DND-41 (cell line): ENCODE data around the gene OGDH.
A peak's percentile ranks its signal among the peaks of the same experiment; 100 is the strongest.

ENCODE experiments used
- ATAC-seq: fragments of 200-7000 bp; cut with Tn5 transposase; 3 replicates; pipeline ENCODE4 v1.9.1; 2021; ENCODE audit warnings: low read depth; ENCODE audit not compliant: insufficient read depth
- DNase-seq: peaks from one replicate; pipeline ENCODE4 v3.0.0-alpha.2; 2020
- H2AFZ ChIP-seq: 2 replicates; pipeline ENCODE4 v1.6.0; 2012; ENCODE audit warnings: low read depth, low read length
- H3K27ac ChIP-seq: 2 replicates; pipeline ENCODE4 v1.5.1; 2012; ENCODE audit warnings: low read length, inconsistent platforms
- H3K27me3 ChIP-seq: fragments of 200-600 bp; sonication (generic); 2 replicates; pipeline ENCODE4 v1.6.0; 2012; ENCODE audit warnings: low read length, mild to moderate bottlenecking, inconsistent platforms; ENCODE audit not compliant: insufficient read depth, poor library complexity
- H3K36me3 ChIP-seq: 2 replicates; pipeline ENCODE4 v1.5.1; 2012; ENCODE audit warnings: low read length, inconsistent platforms; ENCODE audit not compliant: insufficient read depth
- H3K4me1 ChIP-seq: 2 replicates; pipeline ENCODE4 v1.5.1; 2012; ENCODE audit warnings: mild to moderate bottlenecking, low read length; ENCODE audit not compliant: insufficient read depth
- H3K4me2 ChIP-seq: 2 replicates; pipeline ENCODE4 v1.6.0; 2012; ENCODE audit warnings: mild to moderate bottlenecking, moderate library complexity, low read length, inconsistent platforms; ENCODE audit not compliant: insufficient read depth
- H3K4me3 ChIP-seq, 2 experiments: fragments of 200-600 bp in 1 of 2; shearing (Covaris generic) in 1 of 2; 2 replicates each; pipeline ENCODE4 v1.5.1; 2012 to 2016; ENCODE audit warnings: inconsistent platforms in 2 of 2, low read length in 2 of 2, mild to moderate bottlenecking in 2 of 2, low read depth in 1 of 2, moderate library complexity in 1 of 2
- H3K79me2 ChIP-seq: 2 replicates; pipeline ENCODE4 v1.6.0; 2012; ENCODE audit warnings: low read length, inconsistent platforms; ENCODE audit not compliant: insufficient read depth
- H3K9ac ChIP-seq: 2 replicates; pipeline ENCODE4 v1.6.0; 2012; ENCODE audit warnings: low read depth, mild to moderate bottlenecking, inconsistent platforms, low read length, moderate library complexity
- H3K9me3 ChIP-seq: 2 replicates; pipeline ENCODE4 v1.5.1; 2012; ENCODE audit warnings: low read length, moderate library complexity, mild to moderate bottlenecking, inconsistent platforms; ENCODE audit not compliant: insufficient read depth, severe bottlenecking
- H4K20me1 ChIP-seq: 2 replicates; pipeline ENCODE4 v1.6.0; 2012; ENCODE audit warnings: low read length; ENCODE audit not compliant: insufficient read depth
- EZH2 ChIP-seq: IDR thresholded peaks from 3 replicates; pipeline ENCODE4 v1.6.1; 2012; ENCODE audit warnings: borderline replicate concordance, low read depth, mild to moderate bottlenecking, moderate library complexity, low read length, inconsistent platforms; ENCODE audit not compliant: severe bottlenecking
- TF ChIP-seq, protein P1 (sequence below): IDR thresholded peaks from 2 replicates; pipeline ENCODE4 v1.5.1; 2012; ENCODE audit warnings: borderline replicate concordance, low read length, moderate library complexity, mild to moderate bottlenecking; ENCODE audit not compliant: poor library complexity, severe bottlenecking; ENCODE audit errors: extremely low read depth

Gene OGDH

GRCh38 chr7:44572771-44573170 lies 33.7 kb upstream of the OGDH start:
- peak overlapping the region; percentile 78 to 82 for H3K4me3 ChIP-seq
- H3K9me3 ChIP-seq = no peaks in the 10 kb centered on the region
- H3K4me2 ChIP-seq = peak overlapping the region; percentile 95
- no peak for DNase-seq
- H3K36me3 ChIP-seq = peaks cover 66% of the 10 kb centered on the region
- H3K9ac ChIP-seq = peak overlapping the region; percentile 87
- no peak for ATAC-seq
- peaks cover 42% of the 10 kb centered on the region for H3K79me2 ChIP-seq
- H3K27ac ChIP-seq = peak overlapping the region; percentile 88
- peaks cover 22% of the 10 kb centered on the region; the same call in 1 of the 2 replicates for H4K20me1 ChIP-seq
- H2AFZ ChIP-seq = no peak overlapping the region
- TF ChIP-seq EZH2 = no peak
- TF ChIP-seq, protein P1, sequence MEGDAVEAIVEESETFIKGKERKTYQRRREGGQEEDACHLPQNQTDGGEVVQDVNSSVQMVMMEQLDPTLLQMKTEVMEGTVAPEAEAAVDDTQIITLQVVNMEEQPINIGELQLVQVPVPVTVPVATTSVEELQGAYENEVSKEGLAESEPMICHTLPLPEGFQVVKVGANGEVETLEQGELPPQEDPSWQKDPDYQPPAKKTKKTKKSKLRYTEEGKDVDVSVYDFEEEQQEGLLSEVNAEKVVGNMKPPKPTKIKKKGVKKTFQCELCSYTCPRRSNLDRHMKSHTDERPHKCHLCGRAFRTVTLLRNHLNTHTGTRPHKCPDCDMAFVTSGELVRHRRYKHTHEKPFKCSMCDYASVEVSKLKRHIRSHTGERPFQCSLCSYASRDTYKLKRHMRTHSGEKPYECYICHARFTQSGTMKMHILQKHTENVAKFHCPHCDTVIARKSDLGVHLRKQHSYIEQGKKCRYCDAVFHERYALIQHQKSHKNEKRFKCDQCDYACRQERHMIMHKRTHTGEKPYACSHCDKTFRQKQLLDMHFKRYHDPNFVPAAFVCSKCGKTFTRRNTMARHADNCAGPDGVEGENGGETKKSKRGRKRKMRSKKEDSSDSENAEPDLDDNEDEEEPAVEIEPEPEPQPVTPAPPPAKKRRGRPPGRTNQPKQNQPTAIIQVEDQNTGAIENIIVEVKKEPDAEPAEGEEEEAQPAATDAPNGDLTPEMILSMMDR = no peak
- H3K4me1 ChIP-seq = peaks cover 32% of the 10 kb centered on the region
- no peaks in the 10 kb centered on the region for H3K27me3 ChIP-seq

DNA sequence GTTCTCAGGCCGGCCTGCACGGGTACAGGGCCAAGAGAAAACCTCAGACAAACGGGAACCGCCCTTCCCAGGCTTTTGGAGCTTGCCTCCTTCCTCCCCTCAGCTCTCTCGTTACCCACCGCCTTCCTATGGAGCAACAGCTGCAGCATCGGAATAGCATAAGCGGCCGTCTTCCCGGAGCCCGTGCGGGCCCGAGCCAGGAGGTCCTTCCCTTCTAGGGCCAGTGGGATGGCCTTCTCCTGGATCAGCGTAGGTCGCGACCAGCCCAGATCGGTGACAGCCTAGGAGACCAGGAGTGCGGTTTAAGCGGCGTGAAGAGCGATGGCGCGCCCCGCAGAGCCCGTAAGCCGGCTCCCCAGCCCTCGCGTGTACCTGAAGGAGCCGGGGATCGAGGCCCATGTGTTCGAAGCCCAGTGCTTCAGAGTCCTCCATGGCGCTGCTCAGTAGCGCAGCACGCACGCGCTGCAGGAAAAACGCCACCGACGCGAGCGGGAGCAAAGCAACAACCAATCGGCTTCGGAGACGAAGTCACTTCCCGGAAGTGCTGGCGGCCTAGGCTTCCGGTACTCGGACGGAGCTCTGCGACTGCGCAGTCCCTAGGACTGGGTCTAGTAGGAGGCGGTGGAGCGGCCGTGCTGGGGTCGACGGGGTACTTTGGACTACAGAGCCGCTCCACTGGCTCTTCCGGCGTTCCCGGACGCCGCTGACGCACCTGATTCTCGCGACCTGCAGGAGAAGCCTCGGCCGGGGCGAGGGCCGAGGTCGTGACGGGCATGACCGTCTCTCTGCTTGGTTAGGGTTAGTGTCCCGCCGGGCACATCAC lies 32.8 kb upstream of the OGDH start, which contains the start of gene DDX56:
DDX56 (minus strand) TSS at position 445 of the 823 bp plus-strand sequence; CDS start at position 432, 13 bp downstream.
- H3K4me2 ChIP-seq = peak within 1 kb of the TSS; percentile 95
- ATAC-seq (peak; percentile 96), DNase-seq (peak; percentile 94)
- peak within 1 kb of the TSS; percentile 88 for H3K27ac ChIP-seq
- H3K9me3 ChIP-seq = no peaks in the 10 kb centered on the region
- no peaks in the 10 kb centered on the region for H3K27me3 ChIP-seq
- H3K4me3 ChIP-seq = peak within 1 kb of the TSS; percentile 78 to 82
- peaks cover 13% of the 10 kb centered on the region; the same call in 1 of the 2 replicates for H4K20me1 ChIP-seq
- peak within 1 kb of the TSS; percentile 87 for H3K9ac ChIP-seq
- TF ChIP-seq, protein P1 = no peak
- TF ChIP-seq EZH2 = no peak
- H3K4me1 ChIP-seq = peaks cover 32% of the 10 kb centered on the region
- H3K79me2 ChIP-seq = peaks cover 48% of the 10 kb centered on the region
- H3K36me3 ChIP-seq = peaks cover 64% of the 10 kb centered on the region
- peak within 1 kb of the TSS; percentile 92 for H2AFZ ChIP-seq

DNA sequence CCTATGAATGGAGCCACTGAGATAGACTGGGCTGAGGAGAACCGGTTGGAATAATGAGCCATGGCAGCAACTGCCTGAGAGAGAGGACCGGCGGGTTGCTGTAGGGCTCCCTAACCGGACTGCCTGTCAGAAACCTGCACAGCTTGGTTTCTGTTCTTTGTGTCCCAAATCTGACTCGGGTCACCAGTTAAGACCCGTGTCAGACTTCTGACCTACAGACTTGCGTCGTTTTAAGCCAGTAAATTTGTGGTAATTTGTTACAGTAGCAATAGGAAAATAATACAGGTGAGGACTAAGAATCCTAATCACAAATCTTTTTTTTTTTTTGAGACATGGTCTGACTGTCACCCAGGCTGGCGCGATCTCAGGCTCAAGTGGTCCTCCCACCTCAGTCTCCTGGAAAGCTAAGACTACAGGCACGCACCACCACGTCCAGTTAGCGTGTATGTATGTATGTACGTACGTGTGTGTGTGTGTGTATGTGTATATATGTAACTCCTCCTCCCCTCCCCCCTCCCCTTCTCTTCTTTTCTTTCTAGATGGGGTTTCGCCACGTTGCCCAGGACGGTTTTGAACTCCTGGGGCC lies 32.0 kb upstream of the OGDH start:
- peaks cover 64% of the 10 kb centered on the region for H3K36me3 ChIP-seq
- H3K4me1 ChIP-seq = peaks cover 34% of the 10 kb centered on the region
- H4K20me1 ChIP-seq = peaks cover 6% of the 10 kb centered on the region; the same call in 1 of the 2 replicates
- H3K4me3 ChIP-seq = peak overlapping the region; percentile 78 to 82; a peak in 3 of 4 replicates
- H3K79me2 ChIP-seq = peaks cover 53% of the 10 kb centered on the region
- H3K4me2 ChIP-seq = peak overlapping the region; percentile 95
- H3K27me3 ChIP-seq = no peaks in the 10 kb centered on the region
- no peaks in the 10 kb centered on the region for H3K9me3 ChIP-seq
- TF ChIP-seq EZH2 = no peak
- TF ChIP-seq, protein P1 = no peak
- ATAC-seq (no peak), DNase-seq (no peak)
- peak overlapping the region; percentile 88 for H3K27ac ChIP-seq
- peak overlapping the region; percentile 92 for H2AFZ ChIP-seq
- H3K9ac ChIP-seq = peak overlapping the region; percentile 87
